GM19452 (cell line): Measurements from ENCODE around the gene KCNJ4.

ENCODE experiments used
- ATAC-seq: cut with Tn5 transposase; IDR thresholded peaks from one replicate; pipeline ENCODE4 v1.9.1; 2021; ENCODE audit not compliant: unreplicated experiment

KCNJ4 gene

DNA sequence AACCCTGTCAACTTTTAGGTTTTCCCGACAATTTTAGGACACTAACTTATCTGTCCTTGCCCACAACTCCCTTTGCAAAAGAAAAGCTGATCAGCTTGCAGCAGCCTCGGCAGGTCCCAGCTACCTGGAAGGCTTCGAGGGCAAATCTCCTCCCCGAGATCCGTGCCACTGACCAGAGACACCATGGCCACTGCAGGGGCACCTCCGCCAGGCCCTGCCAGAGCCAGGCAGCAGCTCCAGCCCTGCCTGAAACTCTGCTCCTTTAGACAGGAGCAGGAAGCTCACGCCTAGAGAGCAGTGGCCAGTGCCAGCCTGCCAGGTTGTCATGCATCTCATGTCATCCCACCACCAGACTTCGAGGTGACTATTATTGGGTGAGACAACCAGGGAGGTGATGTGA is 21.1 kb downstream of the KCNJ4 start:
- no peak for ATAC-seq

DNA sequence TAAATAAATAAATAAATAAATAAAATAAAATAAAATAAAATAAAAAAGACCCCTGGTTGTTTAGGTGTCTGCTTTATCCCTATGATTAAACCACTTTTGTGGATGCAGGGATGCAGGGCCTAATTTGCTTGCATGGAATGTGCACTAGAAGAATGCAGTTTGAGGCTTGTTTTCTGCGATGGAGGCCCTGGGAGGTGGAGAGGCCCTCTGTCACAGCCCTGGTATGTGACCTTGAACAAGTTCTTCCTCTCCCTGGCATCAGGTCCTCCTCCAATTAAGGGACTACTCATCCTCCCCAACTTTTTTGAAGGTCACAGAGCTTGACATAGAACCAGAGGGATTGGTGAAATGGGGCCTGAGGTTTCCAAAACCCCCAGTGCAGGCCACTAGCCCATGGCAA is 22.7 kb downstream of the KCNJ4 start:
- ATAC-seq, result no peak

DNA sequence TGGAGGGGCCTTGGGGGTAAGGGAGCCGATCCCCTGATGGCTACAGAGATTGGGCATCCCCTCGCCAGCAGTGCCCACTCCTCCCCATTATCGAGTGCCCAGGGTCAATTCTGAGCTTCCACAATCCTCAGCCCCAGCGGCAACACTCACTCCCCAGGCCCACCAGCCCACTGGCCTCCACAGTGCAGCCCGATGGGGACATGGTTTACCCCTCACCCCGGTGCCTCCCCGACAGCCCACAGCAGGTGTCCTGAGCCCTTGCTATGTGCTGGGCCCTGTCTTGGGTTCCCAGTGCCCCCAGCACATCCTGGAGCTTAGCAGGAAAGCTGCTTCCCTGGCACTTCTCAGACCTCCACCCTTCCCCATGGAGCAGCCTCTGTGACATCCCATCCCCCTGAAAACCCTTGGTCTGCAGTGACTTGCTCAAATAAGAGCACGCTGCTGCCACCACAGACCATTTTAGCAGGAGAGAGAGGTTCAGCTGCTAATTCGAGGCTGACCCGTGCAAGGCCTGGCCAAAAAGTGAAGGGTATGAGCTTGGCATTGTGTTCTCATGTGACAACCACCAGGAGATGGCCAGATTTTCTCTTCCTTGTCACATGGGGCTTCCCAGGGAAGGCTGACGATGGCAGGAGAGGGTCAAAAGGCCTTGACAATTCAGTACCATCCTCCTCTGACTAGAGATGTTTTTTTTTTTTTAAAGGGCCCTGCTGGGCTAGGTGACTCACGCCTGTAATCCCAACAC is 23.6 kb downstream of the KCNJ4 start:
- no peak for ATAC-seq

DNA sequence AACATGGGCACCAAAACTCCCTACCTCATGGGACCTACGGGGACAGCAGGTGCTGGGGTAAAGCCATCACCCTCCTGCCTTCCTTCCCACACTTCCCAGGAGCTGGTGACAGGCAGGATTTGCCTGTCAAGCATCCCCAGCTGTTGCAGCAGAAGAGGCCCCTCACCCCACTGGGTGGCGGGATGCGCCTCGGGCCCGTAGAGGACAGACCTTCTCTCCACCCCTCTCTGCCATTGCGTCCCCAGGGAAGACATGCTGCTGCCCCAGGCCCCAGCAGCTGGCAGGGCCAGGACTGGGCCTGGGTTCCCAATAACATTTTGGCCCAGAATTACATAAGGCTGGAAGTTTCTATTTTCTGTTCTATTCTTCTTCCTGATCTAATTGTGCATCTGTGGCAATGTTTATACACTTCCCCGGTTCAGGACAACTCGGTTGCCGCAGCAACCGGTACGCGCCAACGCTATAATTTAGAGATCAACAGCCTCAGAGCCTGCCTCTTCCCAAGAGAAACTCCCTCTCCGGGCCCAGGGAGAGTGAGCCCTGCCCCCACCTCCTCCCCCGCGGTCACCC is 25.4 kb downstream of the KCNJ4 start:
- no peak for ATAC-seq

DNA sequence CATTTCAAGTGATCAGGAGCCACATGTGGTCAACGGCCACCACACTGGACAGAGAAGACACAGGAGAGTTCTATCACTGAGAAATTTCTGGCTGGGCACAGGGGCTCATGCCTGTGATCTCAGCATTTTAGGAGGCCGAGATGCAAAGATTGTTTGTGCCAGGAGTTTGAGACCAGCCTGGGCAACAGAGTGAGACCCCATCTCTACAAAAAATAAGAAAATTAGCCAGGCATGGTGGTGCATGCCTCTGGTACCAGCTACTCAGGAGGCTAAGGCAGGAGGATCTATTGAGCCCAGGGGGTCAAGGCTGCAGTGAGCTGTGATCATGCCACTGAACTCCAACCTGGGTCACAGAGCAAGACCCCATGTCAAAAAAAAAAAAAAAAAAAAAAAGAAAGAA is 26.3 kb downstream of the KCNJ4 start:
- ATAC-seq, result no peak

DNA sequence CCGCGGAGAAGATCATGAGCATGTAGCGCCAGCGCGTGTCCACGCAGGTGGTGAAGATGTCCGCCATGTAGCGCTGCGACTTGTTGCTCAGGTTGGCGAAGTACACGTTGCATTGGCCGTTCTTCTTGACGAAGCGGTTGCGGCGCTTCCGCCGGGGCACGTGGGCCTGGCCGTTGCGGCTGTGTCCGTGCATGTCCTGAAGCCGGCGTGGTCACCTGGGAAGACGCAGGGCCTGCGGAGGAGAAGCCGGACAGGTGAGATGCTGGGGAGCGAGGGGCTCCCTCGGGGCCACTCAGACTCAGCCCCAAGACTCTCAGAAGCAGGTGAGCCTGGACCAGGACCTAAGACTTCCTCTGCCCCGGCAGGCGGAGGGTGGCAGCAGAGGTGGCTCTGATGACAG is 27.1 kb downstream of the KCNJ4 start:
- ATAC-seq, result no peak

DNA sequence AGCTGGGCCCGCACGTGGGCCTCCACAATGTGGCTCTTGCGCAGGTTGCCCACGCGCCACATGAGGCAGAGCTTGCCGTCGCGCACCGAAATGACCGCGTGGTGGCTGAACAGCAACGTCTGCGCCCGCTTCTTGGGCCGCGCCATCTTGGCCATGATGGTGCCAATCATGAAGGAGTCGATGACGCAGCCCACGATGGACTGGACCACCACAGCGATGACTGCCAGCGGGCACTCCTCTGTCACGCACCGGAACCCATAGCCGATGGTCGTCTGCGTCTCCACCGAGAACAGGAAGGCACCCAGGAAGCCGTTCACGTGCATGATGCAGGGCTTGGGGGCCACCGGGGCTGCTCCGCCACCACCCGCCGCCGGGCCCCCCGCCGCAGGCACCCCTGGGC is 27.5 kb downstream of the KCNJ4 start:
- no peak for ATAC-seq

DNA sequence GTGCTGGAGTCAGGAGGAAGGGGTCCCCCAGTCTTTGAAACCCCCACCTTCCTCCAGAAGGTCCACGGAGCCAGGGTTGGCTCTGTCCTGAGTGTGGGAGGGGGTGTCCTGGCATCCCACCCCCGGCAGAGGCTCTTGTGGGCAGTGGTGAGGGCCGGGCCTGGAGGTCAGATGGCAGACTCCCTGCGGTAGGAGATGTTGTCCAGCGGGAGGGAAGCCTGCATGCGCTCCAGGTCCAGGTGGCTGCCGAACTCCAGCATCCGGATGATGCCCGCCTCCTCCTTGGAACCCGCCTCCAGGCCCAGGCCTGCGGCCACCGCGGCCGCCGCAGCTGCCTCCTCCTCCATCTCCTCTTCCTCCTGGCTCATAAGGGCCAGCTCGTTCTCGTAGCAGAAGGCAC is 28.4 kb downstream of the KCNJ4 start:
- no peak for ATAC-seq

DNA sequence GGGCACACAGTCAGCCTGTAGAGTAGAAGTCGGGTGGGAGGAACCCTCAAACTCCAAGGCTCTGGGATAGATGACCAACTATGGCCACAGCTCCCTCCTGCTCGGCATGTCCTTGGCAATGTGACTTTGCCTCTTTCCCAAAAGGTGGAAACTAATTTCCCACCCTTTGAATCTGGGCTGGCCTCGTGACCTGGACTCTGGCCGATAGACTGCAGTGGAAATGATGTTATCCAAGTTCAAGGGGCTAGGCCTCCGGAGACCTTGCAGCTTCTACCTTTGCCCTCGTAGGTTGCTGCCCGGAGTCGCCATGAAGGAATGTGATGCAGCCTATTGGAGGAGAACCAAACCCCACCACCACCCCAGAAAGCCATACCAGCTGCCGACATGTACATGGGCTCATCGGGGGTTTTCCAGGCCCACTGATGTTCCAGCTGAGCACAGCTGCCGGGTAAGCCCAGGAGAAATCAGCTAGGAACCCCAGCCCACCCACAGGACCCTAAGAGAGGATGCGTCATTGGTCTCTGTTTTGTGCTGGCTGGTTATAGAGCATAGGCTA is 30.4 kb downstream of the KCNJ4 start:
- ATAC-seq, result no peak

DNA sequence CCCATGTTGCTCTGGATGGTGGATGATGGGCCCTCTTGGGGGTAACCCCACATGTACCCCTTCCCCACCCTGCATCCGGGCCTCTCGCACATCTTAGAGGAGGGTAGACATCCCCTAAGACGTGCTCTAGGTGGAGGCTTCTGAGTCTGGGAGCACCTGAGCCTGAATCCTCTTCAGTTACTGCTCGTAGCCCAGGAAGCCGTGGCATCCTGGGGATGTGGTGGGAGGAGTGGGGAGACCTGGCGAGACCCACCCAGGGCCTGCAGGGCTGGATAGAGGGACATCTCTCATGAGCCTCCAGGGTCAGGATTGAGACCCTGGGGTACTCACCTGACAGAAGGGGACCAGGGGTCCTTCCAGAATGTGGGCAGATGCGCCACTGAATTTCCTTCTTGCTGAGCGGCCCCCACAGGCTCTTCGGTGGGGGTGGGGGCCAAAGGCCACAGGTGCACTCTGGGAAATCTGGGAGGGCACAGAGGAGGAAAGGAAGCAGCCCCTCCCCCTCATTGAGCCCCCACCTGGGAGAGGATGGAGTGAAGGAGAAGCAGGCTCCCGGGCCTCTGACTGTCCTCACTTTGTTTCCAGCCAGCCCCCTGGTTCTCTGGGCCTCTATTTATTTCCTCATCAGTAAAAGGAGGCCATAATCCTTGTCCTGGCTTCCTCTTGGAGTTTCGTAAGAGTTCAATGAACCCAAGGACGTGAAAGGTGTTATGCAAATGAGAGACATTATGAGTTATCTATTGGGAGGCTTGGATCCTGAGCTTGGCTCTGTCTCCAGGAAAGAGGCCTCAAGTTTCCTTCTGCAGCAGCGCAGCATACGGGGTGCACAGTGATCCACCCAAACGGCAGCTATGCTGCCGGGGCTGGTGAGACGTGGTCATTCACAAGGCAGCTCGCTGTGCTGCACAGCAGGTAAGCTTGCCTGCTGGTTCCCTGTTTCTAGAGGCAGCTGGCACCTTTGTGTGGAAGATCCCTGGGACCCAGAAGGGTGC is 31.2 kb downstream of the KCNJ4 start:
- no peak for ATAC-seq

DNA sequence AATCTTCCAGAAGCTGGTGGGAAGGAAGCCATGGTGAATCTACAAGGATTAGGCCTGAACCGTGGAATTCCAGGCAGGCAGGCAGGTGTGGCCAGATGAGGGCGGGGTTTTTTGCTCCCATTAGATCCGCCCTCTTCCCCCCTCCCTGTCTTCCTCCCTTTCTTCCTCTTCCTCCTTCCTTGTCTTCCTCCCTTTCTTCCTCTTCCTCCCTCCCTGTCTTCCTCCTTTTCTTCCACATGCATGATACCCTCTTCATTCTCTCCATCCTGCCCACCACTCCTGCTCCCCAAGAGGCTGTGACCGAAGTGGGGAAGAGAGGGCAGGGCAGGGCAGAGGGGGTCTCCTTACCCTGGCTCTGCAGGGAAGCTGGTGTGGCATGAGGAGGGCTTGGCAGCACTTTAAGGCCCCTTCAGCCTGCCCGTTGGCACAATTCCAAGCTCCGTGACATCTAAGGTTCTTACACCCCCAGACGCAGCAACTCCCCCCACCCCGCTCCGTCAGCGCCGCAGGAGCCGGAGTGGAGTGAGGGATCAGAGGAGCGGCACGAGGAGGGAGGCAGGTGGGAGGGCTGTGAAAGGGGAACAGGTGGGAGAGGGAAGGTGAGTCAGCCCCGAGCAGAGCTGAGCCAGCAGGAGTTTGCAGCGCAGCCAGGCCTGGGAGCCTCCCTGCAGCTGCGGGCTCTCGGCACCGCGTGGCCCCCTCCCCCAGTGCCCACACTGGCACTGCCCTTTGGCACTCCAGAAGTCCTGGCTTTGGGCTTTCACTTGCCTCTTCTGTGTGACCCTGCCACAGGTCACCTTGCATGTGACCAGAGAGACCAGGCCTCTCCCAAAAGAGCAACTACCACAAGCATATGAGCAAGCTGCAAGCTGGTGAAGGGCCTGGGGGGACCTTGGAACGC is 32.1 kb downstream of the KCNJ4 start:
- ATAC-seq, result no peak

DNA sequence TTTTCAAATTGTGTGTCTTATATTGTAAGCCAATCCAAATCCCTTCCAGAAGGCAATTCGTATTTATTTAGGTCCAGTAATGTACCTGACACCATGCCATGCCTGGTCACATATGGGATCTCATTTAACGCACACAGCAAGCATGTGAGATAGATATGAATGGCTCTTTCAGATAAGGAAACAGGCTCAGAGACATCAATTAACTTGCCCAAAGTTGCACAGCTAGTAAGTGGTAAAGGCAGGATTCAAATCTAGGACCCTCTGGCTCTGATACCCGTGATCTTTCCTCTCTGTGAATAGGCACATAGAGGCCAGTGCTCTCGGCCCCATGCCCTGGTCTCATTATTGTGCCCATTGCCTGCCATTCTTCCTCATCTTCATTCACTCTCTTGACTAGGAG is 34.3 kb downstream of the KCNJ4 start:
- ATAC-seq, result no peak

DNA sequence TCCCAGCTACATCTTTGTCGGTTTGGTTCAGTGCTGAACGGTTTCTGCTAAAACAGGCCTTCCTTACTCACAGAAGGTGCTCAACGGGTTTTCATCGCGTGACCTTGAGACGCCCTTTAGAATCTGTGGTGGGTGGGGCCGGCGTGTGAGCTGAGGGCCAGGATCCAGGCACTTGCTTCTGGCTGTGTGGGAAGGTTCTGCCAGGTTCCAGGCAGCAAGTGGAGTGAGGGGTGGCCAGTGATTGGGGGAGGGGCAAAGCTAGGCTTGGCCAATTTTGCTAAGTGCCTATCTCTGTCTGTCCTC is 35.2 kb downstream of the KCNJ4 start:
- no peak for ATAC-seq

DNA sequence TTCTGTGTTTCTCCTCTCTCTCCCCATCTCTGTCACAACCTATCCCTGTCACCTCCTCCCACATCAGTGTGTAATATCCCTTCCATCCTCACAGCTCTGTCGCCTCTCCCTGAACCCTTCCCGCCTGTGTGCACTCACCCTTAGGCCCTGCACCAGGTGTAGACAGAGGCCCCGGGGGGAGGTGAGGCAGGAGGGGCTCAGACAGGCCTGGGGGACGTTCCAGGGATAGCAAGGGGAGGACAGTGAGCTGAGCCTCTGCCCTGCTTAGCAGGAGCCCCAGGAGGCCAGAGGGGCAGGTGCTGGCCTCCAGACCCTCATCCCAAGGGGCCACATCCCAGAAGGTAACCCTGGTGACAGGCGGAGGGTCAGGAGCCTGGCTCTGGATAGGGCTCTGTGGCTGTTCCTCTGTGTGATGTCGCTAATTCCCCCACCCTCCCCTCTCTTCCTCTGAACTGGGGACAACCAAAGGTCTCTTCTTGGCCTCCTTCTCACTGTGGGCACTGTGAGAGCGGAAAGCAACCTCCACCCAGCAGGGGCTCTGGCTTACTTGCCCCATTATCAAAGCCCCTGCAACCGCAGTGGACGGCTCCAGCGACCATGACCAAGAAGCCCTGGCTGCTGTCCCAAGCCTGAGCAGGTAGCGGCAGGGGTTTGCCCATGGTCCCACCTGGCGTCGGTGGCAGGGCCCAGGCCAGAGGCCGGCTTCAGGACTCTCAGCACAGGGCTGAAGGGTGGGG is 35.7 kb downstream of the KCNJ4 start:
- no peak for ATAC-seq

DNA sequence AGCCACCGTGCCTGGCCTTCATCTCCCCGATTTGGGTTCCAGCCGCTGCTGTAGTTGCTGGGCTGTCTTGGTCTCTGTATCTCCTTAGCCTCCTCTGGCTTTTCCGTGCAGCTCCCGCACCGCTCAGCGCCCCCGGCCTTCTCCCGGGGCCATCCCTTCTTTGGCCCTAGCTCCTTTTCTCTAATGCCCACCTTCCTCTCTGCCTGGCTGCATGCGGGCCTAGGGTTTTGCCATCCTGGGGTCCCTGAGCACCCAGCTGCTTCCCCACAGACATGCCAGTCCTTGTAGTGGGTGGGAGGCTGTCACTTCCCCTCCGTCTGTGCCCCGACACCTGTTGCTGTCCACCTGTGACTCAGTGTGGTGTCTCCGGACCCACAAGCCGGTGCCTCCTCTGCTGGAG is 36.4 kb downstream of the KCNJ4 start:
- ATAC-seq, result no peak

DNA sequence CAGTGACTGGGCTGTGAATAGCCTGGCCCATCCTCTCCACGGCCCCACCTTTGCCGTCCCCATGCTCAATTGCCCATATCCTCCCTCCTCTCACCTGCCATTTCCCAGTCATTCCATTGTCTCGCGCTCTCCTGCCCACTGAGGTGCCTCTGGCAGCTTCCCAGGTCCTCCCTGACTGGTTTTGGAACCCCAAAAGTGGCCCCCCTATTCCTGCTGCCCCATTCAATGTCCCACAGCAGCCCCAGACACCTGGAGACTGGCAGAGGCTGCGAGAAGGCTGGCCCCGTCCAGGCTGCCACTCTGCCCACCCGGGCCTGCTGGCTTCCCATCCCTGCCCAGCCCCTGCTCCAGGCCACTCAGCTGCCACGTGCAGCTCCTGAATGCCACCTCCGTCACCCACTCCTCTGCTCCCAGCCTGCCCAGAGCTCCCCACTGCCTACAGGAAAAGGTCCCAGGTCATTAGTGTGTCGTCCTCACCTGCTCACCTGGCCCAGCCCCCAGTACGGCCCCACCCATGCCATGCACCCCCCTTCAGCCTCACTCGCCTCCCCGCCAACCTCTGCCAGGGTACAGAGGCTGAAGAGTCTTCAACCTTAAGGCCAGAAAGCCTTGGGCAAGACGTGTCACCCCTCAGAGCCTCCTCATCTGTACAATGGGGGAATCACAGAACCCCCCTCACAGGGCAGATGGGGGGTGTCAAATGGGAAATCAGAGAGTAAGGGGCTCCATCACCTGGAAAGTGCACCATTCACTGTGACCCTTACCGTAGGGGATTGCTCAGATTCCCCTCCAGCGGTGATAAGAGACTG is 37.5 kb downstream of the KCNJ4 start:
- no peak for ATAC-seq

DNA sequence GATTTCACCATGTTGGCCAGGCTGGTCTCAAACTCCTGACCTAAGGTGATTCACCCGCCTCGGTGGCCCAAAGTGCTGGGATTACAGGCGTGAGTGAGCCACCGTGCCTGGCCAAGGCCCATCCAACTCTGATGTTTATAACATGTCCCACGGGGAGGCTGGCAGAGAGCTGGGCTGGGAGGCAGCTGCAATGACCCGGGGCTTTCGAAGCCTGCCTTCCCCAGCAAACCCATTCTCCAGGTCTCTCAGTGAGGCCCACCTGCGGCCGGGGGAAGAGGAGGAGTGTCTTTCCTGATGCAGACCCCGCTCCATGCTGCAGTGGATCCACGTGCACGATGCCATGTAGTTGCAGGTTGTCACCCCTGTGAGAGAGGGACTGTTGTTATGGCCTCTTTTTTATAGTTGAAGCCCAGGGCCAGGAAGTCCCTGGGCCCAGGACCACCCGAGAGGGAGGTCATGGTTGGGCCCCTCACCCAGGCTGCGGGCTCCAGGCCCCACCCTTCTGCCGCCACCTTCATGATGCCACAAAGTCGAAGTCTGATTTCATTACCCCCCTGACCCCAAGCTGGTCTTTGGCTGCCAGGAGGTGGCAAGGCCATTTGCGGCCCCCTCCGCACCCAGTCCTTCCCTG is 38.3 kb downstream of the KCNJ4 start:
- ATAC-seq, result no peak

DNA sequence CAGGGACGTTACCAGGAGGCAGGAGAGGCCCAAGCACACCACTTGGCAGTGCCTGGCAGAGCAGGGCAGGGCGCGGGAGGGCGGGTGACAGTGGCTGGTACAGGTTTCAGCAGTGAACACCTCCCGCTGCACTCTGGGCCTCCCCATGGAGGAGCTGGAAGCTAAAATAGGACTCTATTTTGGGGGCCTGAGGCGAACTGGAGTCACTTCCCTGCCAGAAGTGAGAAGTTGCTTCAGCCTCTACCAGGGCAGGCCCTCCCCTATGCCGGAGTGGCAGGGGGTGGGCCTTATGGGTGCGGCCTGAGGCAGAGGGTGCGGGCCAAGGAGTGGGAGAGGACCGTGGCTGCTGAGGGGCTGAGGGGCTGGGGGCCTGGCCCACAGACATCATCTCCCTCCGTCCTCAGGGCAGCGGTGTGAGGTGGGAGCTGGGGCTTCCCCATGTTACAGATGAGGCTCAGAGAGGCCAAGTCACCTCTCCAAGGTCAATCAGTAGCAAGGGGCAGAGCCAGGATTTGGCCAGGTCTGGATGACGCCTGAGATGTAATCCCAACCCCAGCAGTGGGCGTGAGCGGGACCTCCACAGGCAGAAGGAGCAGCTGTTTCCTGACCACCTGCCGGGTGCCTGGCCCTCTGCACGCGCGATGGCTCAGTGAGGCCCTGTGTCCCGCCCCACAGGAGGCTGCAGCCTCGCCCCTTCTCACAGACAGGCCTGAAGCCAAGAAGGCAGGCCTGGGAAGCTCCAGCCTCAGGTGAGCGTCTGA is 39.3 kb downstream of the KCNJ4 start:
- ATAC-seq, result no peak
